Lung (tissue), 12 donors: ENCODE measurements around the gene TPD52L2. TPM values are rescaled to one million over a fixed set of nuclear protein-coding genes. Genes with fewer than 3 reads are reported as not detected.
A peak's percentile ranks its signal among the peaks of the same experiment; 100 is the strongest.

ENCODE experiments used
- ATAC-seq: fragments of 200-7000 bp; cut with Tn5 transposase; one replicate; pipeline ENCODE4 v1.9.1; 2020; ENCODE audit warnings: moderate number of reproducible peaks; ENCODE audit not compliant: insufficient read depth, low FRiP score
- DNase-seq, 3 donors: peaks; one replicate each; pipeline ENCODE4 v3.0.0-alpha.2; 2013 to 2017
- H3K27ac ChIP-seq, 2 donors: one replicate each; pipeline ENCODE4 v1.5.1; 2013; ENCODE audit warnings: mild to moderate bottlenecking in 2 of 2, moderate library complexity in 2 of 2, control low read depth in 1 of 2, inconsistent platforms in 1 of 2, low read depth in 1 of 2, low read length in 1 of 2
- H3K27me3 ChIP-seq, 3 donors: one replicate each; pipeline ENCODE4 v1.5.1; 2013; ENCODE audit warnings: low read length in 2 of 3; ENCODE audit not compliant: control insufficient read depth in 3 of 3, insufficient read depth in 3 of 3
- H3K36me3 ChIP-seq, 4 donors: one replicate each; pipeline ENCODE4 v1.5.1; 2013; ENCODE audit warnings: low read length in 4 of 4, mild to moderate bottlenecking in 1 of 4, moderate library complexity in 1 of 4; ENCODE audit not compliant: control insufficient read depth in 4 of 4, insufficient read depth in 4 of 4
- H3K4me1 ChIP-seq, 5 donors: one replicate each; pipeline ENCODE4 v1.5.1; 2013; ENCODE audit warnings: low read length in 5 of 5, mild to moderate bottlenecking in 2 of 5, moderate library complexity in 1 of 5; ENCODE audit not compliant: control insufficient read depth in 5 of 5, insufficient read depth in 5 of 5
- H3K4me3 ChIP-seq: one replicate; pipeline ENCODE4 v1.5.1; 2013; ENCODE audit warnings: mild to moderate bottlenecking, control low read depth, moderate library complexity
- H3K9ac ChIP-seq, 2 donors: one replicate each; pipeline ENCODE4 v1.5.1; 2013; ENCODE audit warnings: low read length in 2 of 2, control low read depth in 1 of 2; ENCODE audit not compliant: insufficient read depth in 1 of 2
- H3K9me3 ChIP-seq, 4 donors: one replicate each; pipeline ENCODE4 v1.5.1; 2013; ENCODE audit warnings: low read length in 3 of 4, mild to moderate bottlenecking in 1 of 4, moderate library complexity in 1 of 4; ENCODE audit not compliant: control insufficient read depth in 4 of 4, insufficient read depth in 3 of 4
- WGBS, 2 donors: extraction: QIAGEN DNeasy Blood & Tissue Kit; methylation state at CpG; one replicate each; pipeline ENCODE4 v1.1.7; 2013; 5-methylcytosine and 5-hydroxymethylcytosine counted together
- polyA plus RNA-seq, 2 donors: library from polyadenylated mRNA; stranded (reverse); fragments of 200-250 nt; gene quantifications; one replicate each; pipeline ENCODE4 v1.2.1, GENCODE V29; 2013
- total RNA-seq, 2 donors: library from RNA; depleted of rRNA in 1 of 2; stranded (reverse); fragments of >200 nt in 1 of 2; gene quantifications; one replicate each; pipeline ENCODE4 v1.2.1, GENCODE V29; 2014 to 2021
- TF ChIP-seq, protein P1 (sequence below): IDR thresholded peaks from 2 replicates; pipeline ENCODE4 v1.5.1; 2012; ENCODE audit warnings: mild to moderate bottlenecking; ENCODE audit errors: control extremely low read depth, extremely low read depth
- donor health status: control.
- donor health status: control.
- donor health status: Bipolar disorder and iron deficiency.
- donor health status: healthy.
- donor health status: DM: yes; HTN: yes; CAD: no.

TPD52L2 gene
- total and polyA plus RNA-seq, 4 donors: 66.2 to 130 (median 79.3) TPM

DNA sequence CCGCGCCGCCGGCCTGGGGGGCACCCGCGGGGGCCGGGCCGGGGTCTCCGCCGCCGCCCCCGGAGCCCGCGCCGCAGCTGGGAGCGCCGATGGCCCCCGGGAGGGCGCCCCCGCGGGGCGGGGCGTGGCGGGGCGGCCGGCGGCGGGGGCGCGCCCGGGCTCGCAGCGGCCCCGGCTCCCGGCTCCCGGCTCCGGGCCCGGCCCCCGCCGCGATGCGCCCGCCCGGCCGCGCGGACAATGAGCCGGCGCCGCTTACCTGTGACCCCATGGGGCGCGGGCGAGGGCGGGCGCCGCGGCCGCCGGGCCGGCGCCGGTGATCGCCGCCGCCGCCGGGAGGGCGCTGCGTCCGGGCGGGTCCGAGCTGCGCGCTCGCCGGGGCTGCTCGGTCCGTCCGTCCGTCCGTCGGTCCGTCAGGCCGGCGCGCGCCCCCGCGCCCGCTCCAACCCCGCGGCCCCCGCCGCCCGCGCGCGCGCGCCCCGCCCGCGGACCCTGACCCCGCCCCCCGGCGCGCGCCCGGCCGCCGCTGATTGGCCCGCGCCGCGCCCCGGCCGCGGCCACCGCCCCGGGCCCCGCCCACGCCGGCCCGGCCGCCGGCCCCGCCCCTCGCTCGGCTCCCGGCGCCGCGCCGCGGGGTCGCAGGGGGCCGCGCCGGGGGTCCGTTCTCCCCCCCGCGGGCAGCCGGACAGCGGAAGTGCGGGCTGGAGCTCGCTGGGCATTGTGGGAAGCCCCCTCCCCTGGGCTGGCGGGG, 34.1 kb upstream of the TPD52L2 start, which contains the start of gene ZBTB46:
TSS of gene ZBTB46 (minus strand) at position 424 of the 748 bp plus-strand sequence. CDS start 40,507 bp downstream, outside the sequence.
- peak within 1 kb of the TSS; percentile 72 to 90 for H3K27ac ChIP-seq
- 0 to 1% methylated on average over 32 to 147 of the region's 147 CpGs for WGBS, 2 donors
- H3K4me1 ChIP-seq: peaks cover 4 to 40% (median 14%) of the 10 kb centered on the region in 5 donors
- peaks cover 0 to 21% (median 5%) of the 10 kb centered on the region in 3 donors for H3K27me3 ChIP-seq
- no peaks in the 10 kb centered on the region for H3K9me3 ChIP-seq
- DNase-seq (peak; percentile 46 to 70 (median 49)), ATAC-seq (peak; percentile 49)
- peak within 1 kb of the TSS; percentile 48 for H3K4me3 ChIP-seq
- TF ChIP-seq, protein P1, sequence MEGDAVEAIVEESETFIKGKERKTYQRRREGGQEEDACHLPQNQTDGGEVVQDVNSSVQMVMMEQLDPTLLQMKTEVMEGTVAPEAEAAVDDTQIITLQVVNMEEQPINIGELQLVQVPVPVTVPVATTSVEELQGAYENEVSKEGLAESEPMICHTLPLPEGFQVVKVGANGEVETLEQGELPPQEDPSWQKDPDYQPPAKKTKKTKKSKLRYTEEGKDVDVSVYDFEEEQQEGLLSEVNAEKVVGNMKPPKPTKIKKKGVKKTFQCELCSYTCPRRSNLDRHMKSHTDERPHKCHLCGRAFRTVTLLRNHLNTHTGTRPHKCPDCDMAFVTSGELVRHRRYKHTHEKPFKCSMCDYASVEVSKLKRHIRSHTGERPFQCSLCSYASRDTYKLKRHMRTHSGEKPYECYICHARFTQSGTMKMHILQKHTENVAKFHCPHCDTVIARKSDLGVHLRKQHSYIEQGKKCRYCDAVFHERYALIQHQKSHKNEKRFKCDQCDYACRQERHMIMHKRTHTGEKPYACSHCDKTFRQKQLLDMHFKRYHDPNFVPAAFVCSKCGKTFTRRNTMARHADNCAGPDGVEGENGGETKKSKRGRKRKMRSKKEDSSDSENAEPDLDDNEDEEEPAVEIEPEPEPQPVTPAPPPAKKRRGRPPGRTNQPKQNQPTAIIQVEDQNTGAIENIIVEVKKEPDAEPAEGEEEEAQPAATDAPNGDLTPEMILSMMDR: no peak
- no peaks in the 10 kb centered on the region for H3K36me3 ChIP-seq
- H3K9ac ChIP-seq: no peak within 1 kb of the TSS

DNA sequence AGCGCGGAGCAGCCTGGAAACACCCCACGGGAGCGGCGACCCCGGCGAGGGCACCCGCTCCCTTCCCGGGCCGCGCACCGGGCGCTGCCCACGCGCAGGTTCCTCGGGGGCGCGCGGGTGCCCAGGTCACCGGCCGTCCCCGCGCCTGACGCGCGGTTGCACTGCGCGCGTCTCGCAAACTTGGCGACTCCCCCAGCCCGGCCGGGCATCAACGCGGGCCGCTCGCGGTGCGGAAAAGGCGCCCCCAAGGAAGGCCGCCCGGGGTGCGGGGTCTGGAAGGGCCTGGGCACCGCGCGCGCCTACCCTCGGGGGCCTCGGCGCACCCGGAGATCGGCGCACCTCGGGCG, 33.5 kb upstream of the TPD52L2 start:
- Histone ChIP-seq H3K4me1 (peaks cover 4 to 40% (median 14%) of the 10 kb centered on the region in 5 donors), H3K9me3 (no peaks in the 10 kb centered on the region), H3K4me3 (peak overlapping the region; percentile 48), H3K27ac (peak overlapping the region; percentile 72 to 90), H3K27me3 (peaks cover 0 to 20% (median 5%) of the 10 kb centered on the region in 3 donors), H3K36me3 (no peaks in the 10 kb centered on the region), H3K9ac (no peak overlapping the region)
- WGBS, 2 donors: 1% methylated on average over 29 to 55 of the region's 55 CpGs
- ATAC-seq: no peak
- TF ChIP-seq, protein P1: no peak
- DNase-seq: no peak

DNA sequence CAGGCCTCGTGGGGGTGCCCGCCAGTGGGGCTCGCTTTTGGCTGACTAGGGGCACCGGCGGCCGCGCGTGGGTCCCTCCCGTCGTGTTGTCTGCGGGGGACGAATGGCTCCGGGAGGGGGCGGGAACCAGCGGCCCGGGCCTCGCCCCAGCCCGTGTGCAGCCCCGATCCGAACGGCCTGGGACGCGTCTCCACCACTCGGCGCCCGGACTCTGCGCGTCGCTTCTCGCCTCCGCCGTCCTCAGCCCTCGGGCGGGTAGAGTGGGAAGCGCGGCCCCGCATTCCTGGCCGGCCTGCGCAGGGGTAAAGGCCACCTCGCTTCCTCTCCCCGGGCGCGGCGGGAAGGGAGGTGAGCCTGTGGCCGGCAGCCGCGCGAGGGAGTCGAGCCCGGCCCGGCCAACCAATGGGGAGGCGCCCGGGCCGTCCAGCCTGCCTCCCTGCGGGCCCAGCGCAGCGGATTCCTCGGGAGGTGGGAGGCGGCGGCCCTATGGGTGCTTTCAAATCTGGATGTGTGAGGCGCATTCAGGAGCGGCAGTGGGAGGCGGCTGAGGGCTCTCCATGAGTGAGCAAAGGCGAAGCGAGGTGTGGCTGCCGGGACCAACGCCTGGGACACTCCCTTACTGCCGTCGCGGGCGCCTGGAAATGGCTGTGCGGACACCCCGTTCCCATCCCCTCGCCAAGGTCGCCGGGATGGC, 32.9 kb upstream of the TPD52L2 start:
- Histone ChIP-seq H3K27me3 (peaks cover 0 to 19% (median 5%) of the 10 kb centered on the region in 3 donors), H3K4me3 (peak overlapping the region; percentile 48), H3K9ac (no peak overlapping the region), H3K4me1 (peaks cover 4 to 40% (median 18%) of the 10 kb centered on the region in 5 donors), H3K27ac (peak overlapping the region; percentile 72 to 90), H3K9me3 (no peaks in the 10 kb centered on the region), H3K36me3 (no peaks in the 10 kb centered on the region)
- DNase-seq (peak; percentile 43 to 57 (median 47)), ATAC-seq (peak; percentile 37)
- 11 to 12% methylated on average over 56 to 76 of the region's 76 CpGs for WGBS, 2 donors
- TF ChIP-seq, protein P1: no peak
